Transverse colon (tissue), 4 donors: ENCODE measurements around the gene POC1A. TPM values are rescaled to one million over a fixed set of nuclear protein-coding genes. Genes with fewer than 3 reads are reported as not detected.

Source experiments
- DNase-seq: peaks from one replicate; pipeline ENCODE4 v3.0.0-alpha.2; 2019
- H3K27ac ChIP-seq, 4 donors: fragments of 200-600 bp; sonication (generic); 2 replicates each; pipeline ENCODE4 v1.5.1; 2016 to 2018; ENCODE audit warnings: inconsistent platforms in 4 of 4
- H3K27me3 ChIP-seq: fragments of 200-600 bp; sonication (generic); 2 replicates; pipeline ENCODE4 v1.5.1; 2017; ENCODE audit warnings: inconsistent platforms
- H3K36me3 ChIP-seq, 4 donors: fragments of 200-600 bp; sonication (generic); 2 replicates each; pipeline ENCODE4 v1.5.1; 2017 to 2019; ENCODE audit warnings: inconsistent platforms in 4 of 4
- H3K4me1 ChIP-seq, 4 donors: fragments of 200-600 bp; sonication (generic); 2 replicates each; pipeline ENCODE4 v1.5.1; 2017 to 2020; ENCODE audit warnings: inconsistent platforms in 4 of 4
- H3K4me3 ChIP-seq, 4 donors: fragments of 200-600 bp; sonication (generic); 1 replicate in 1 of 4; 2 replicates in 3 of 4; pipeline versions ENCODE4 v1.5.1 to v1.6.1; 2017 to 2019; ENCODE audit warnings: inconsistent platforms in 4 of 4
- H3K9me3 ChIP-seq, 2 donors: fragments of 200-600 bp; sonication (generic); 2 replicates each; pipeline ENCODE4 v1.5.1; 2017 to 2019; ENCODE audit warnings: inconsistent platforms in 2 of 2
- CTCF ChIP-seq, 5 experiments: fragments of 200-600 bp in 3 of 5; fragments of 450-650 bp in 2 of 5; sonication (generic) in 3 of 5; IDR thresholded peaks; 1 replicate in 2 of 5; 2 replicates in 3 of 5; pipeline ENCODE4 v1.5.1; 2016 to 2017; ENCODE audit warnings: antibody characterized with exemption in 5 of 5, inconsistent platforms in 3 of 5, mild to moderate bottlenecking in 2 of 5, moderate library complexity in 1 of 5
- EP300 ChIP-seq: sonication (generic); formaldehyde crosslinking; IDR thresholded peaks from one replicate; pipeline ENCODE4 v1.6.1; 2017; ENCODE audit warnings: antibody characterized with exemption, low read depth
- POLR2A ChIP-seq: fragments of 450-650 bp; IDR thresholded peaks from one replicate; pipeline ENCODE4 v1.6.1; 2016; ENCODE audit warnings: antibody characterized with exemption, mild to moderate bottlenecking, moderate library complexity
- POLR2AphosphoS5 ChIP-seq, 3 donors: sonication (generic); formaldehyde crosslinking; IDR thresholded peaks; one replicate each; pipeline ENCODE4 v1.6.1; 2016; ENCODE audit warnings: antibody characterized with exemption in 3 of 3
- WGBS, 2 donors: methylation state at CpG; one replicate each; pipeline ENCODE4 v1.1.5; 2018; ENCODE audit warnings: low coverage in 1 of 2; 5-methylcytosine and 5-hydroxymethylcytosine counted together
- in situ Hi-C, 4 donors: fragments of 200-750 bp; cut with MboI; loops; one replicate each; pipeline versions ENCODE4 v1.15.0 to v1.15.1; 2017; ENCODE audit warnings: low sequenced_read_pairs in 3 of 4, low pct_ligation_motif_present in 1 of 4, low pct_unique_long_range_greater_than_20kb in 1 of 4
- intact Hi-C: fragments of 100-400 bp; cut with DNase I; formaldehyde crosslinking; loops from one replicate; pipeline ENCODE4 v1.15.1; 2023; ENCODE audit warnings: low total_unique reads
- total RNA-seq, 4 donors: library from RNA; depleted of rRNA; stranded (reverse); fragments of >200 nt; gene quantifications; one replicate each; pipeline ENCODE4 v1.1.0, GENCODE V29; 2016

The POC1A gene
- total RNA-seq, 4 donors from 2014 or later = 0.80 to 3.1 (median 2.2) TPM; not detected in 1

- H3K36me3 ChIP-seq = no peaks in the 10 kb centered on the region
- intact Hi-C loops = no loop called here
- no peaks in the 10 kb centered on the region for H3K9me3 ChIP-seq
- H3K27ac ChIP-seq = no peak overlapping the region
- 70 to 81% methylated on average over 2 to 4 of the region's 4 CpGs for WGBS, 2 donors
- TF ChIP-seq EP300 = no peak
- no peak for TF ChIP-seq POLR2AphosphoS5 (IDR thresholded peaks at IDR 0.05)
- TF ChIP-seq CTCF (IDR thresholded peaks at IDR 0.05) = no peak
- no peak for TF ChIP-seq POLR2A
- DNase-seq = no peak
- no peak overlapping the region for H3K4me3 ChIP-seq
- H3K4me1 ChIP-seq = peaks cover 5 to 20% (median 10%) of the 10 kb centered on the region in 4 donors
- no peaks in the 10 kb centered on the region for H3K27me3 ChIP-seq
- in situ Hi-C loops = no loop called here
Measured at GRCh38 chr3:52061121-52061910, 92.9 kb downstream of the POC1A start.

GRCh38 chr3:52059781-52060180 lies 94.4 kb downstream of the POC1A start:
- intact Hi-C loops = loop anchor here (10.0 kb wide), 1 partner anchor 55 kb away; no protein-coding TSS in a partner anchor
- H3K9me3 ChIP-seq = no peaks in the 10 kb centered on the region
- 95% methylated on average over 7 of the region's 7 CpGs; no CpG with 5 or more reads in 1 of the 2 donors for WGBS, 2 donors
- in situ Hi-C loops = loop anchor here in 1 of 4 donors (10.0 kb wide), 1 partner anchor 55 kb away; no protein-coding TSS in a partner anchor
- no peaks in the 10 kb centered on the region for H3K27me3 ChIP-seq
- no peak overlapping the region for H3K27ac ChIP-seq
- H3K4me3 ChIP-seq = no peak overlapping the region
- TF ChIP-seq EP300 = no peak
- no peak for TF ChIP-seq CTCF (IDR thresholded peaks at IDR 0.05)
- TF ChIP-seq POLR2A = no peak
- TF ChIP-seq POLR2AphosphoS5 (IDR thresholded peaks at IDR 0.05) = no peak
- H3K4me1 ChIP-seq = peaks cover 5 to 31% (median 18%) of the 10 kb centered on the region in 4 donors
- H3K36me3 ChIP-seq = no peaks in the 10 kb centered on the region
- no peak for DNase-seq

- 52% methylated on average over 13 of the region's 14 CpGs; no CpG with 5 or more reads in 1 of the 2 donors for WGBS, 2 donors
- H3K4me3 ChIP-seq = peak overlapping the region; percentile 1 to 80 (median 37)
- intact Hi-C loops (loop anchor here (10.0 kb wide), 1 partner anchor 53 kb away; no protein-coding TSS in a partner anchor), in situ Hi-C loops (loop anchor here in 1 of 4 donors (10.0 kb wide), 1 partner anchor 53 kb away; no protein-coding TSS in a partner anchor)
- peaks cover 13 to 49% (median 32%) of the 10 kb centered on the region in 4 donors for H3K4me1 ChIP-seq
- TF ChIP-seq POLR2AphosphoS5 (IDR thresholded peaks at IDR 0.05) (no peak), POLR2A (no peak), CTCF (IDR thresholded peaks at IDR 0.05) (no peak), EP300 (no peak)
- no peaks in the 10 kb centered on the region for H3K36me3 ChIP-seq
- no peak for DNase-seq
- H3K27me3 ChIP-seq = no peaks in the 10 kb centered on the region
- no peaks in the 10 kb centered on the region for H3K9me3 ChIP-seq
- peak overlapping the region; percentile 73 to 96 (median 84) for H3K27ac ChIP-seq
Measured at GRCh38 chr3:52057812-52058495, 96.3 kb downstream of the POC1A start.
